GM18507 (cell line): ENCODE results near the gene HEMGN.
A peak's percentile ranks its signal among the peaks of the same experiment; 100 is the strongest.

Experiments
- DNase-seq: peaks from one replicate; pipeline ENCODE4 v3.0.0; 2011; ENCODE audit warnings: low read depth; ENCODE audit not compliant: insufficient read length; ENCODE audit errors: extremely low spot score
- FAIRE-seq: peaks from 2 replicates; lab custom pipeline; 2011; peaks lifted over from hg19 to GRCh38; lab: Jason Lieb, UNC

HEMGN gene

DNA sequence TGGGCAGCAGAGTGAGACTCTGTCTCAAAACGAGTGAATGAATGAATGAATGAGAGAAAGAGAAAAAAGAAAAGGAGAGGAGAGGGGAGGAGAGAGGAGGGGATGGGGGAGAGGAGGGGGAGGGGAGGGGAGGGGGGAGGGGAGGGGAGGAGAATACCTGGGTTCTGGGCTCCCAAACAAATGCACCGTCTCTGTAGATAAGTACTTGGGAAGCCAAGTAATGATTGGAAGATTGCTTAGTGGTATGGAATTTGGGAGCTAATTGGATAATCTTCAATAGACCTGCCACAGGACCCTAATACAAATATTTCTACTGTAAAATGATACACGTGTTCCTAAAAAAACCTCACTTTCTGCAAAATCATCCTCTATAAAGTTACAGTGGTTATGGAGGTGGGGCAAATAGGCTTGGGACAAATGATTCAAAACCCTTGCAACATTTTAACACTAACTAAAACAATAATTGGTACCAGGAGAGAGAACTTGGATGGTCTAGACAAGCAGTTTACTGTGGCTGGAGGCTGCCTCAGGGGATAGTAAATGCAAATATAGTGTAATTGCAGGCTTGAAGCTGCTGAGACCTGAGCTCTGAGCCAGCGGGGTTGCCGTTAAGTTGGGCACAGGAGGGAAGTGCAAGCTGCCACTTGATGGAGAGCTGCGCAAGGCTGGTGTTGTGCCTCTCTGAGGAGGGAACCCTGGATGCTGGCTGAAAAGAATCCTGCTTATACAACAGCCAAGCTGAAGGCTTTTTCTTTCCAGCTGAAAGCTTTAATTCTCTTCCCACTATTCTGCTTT lies 3.5 kb downstream of the HEMGN start:
- FAIRE-seq (no peak), DNase-seq (no peak)

DNA sequence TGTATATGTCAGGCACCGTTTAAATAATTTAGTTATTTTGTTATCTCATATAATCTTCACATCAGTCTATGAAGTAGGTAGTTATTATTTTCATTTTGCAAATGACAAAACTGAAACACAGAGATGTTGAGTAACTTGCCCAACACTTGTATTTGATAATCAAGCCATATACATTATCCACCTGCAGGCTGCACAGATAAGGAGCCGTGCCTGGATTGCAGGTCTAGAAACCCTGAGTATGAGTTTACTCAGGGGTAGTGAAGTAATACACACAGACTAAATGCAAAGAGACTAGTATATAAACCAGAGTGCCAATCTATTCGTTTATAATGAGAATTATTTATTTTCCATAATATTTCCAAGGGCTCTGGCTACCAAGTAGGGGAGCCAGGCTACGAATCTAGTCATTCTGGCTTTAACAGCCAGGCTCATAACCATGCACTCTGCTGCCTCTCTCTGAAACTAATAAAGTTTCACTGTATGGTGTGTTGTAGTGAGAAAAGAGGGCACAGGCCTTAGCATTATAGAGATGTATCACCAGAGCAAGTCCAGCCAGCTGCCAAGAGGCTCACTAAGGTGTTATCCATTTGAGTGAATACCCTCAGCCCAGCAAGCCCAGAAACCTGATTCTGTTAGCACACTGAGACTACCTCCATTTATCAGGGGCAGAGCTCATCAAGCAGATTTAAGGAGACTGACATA lies 4.5 kb downstream of the HEMGN start:
- DNase-seq = no peak
- FAIRE-seq = no peak

GRCh38 chr9:97930972-97931371 lies 7.0 kb downstream of the HEMGN start:
- FAIRE-seq = no peak
- no peak for DNase-seq

DNA sequence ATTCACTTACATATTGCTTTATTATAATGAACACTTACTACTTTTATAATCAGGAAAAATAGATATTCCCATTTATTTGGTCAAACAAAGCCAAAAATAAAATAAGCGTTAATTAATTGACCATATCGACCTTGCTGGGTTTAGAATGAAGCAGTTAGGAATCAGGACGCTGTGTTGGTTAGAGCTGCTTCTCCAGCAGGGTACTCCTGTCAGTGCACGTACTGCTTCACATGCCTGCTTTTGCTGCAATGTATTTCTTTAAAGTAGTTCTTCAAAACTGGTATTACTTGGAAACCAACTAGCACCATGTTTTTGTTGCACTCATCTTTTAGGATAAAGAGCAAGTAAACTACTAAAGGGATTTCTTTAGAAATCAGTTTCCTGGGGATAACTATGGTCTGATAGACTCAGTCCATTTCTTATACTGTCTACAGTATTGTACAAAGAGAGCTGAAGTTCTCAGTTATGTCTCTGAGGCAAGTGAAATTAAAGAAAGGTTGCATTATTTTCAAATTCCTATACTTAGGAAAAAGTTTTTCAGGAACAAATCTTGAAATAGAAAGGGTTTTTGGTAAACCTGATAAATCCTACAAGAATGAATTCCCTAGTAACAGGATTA lies 8.9 kb downstream of the HEMGN start:
- FAIRE-seq (no peak), DNase-seq (no peak)

DNA sequence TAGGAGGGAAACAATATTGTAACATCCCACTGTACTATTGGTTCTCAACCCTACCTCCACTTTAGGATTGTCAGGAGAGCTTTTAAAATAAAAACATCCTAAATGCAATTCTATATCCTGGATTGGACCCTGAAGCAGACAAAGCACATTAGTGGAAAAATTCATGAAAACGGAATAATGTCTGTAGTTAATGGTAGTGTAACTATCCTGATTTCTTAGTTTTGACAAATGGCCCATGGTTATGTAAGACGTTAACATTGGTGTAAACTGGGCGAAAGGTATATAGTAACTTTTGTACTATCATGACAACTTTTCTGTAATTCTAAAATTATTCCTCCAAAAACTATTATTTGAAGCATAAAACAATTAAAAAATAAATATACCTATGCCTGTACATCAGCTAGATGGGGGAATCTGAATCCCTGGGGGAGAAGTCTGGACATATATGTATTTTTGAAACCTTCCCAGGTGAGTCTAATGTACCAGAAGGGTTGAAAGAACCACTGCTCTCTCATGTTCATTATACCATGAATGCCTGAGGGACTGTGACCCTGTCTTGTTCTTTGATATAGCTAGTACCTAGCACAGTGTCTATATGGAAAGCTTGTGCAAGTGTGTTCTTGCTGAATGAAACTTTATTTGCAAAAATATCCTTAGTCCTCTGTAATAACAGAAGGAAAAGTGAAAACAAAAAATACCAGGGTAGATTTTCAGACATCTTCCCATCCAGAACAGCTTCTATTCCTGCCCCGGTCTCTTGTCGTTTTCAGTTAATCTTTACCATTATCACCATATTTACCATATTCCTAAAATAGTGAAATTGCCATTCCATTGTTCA lies 12.3 kb downstream of the HEMGN start:
- no peak for FAIRE-seq
- DNase-seq = no peak

GRCh38 chr9:97924386-97924785 lies 13.6 kb downstream of the HEMGN start:
- no peak for FAIRE-seq
- no peak for DNase-seq

GRCh38 chr9:97923529-97924108 lies 14.4 kb downstream of the HEMGN start:
- FAIRE-seq = peak; percentile 74
- no peak for DNase-seq

DNA sequence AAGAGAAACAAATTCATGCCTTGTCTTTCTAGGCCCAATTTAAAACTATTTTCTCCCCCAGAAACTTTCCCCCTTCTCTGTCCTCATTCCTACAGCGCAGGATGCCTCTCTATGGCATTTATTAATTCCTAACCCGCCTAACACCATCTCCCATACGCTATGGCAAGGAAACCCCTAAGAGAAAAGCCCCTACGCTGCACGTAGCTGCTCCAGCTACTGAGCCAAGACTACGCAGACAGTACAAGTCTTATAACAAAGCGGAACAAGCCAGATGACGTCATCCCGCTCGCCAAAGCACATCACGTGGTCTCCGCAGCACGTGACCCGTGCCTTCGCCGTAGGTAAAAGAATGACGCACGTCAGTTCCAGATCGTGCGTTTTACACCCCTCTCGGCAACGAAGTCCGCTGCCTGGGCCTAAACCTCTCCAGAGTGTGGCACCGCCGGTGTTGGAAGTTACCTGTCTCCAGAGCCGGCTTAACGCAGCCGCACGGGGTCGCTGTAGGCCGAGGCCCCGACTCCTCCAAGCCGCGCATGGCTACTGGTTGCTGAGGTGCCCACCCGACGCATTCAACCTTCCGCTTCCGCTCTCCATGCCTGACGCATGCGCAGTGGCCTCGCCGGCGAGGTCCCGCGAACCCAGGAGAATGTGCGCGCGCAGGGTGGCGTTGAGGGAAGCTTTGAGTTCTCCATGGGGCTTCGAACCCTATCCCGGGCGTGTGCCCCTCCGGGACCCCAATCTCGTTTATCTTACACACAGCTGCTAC lies 15.8 kb downstream of the HEMGN start, which contains the start of gene TRMO:
TSS of gene TRMO (minus strand) at position 542 of the 766 bp plus-strand sequence. CDS start at position 535, 7 bp downstream.
- peak; percentile 96 for FAIRE-seq

GRCh38 chr9:97919217-97919813 lies 18.7 kb downstream of the HEMGN start:
- FAIRE-seq (no peak), DNase-seq (no peak)

More for the DNA sequence above, 15.8 kb downstream of the HEMGN start, which contains the start of gene TRMO:
- peak; percentile 88 for DNase-seq

- FAIRE-seq (no peak), DNase-seq (no peak)
Observed at GRCh38 chr9:97918611-97919010, 19.4 kb downstream of the HEMGN start.

DNA sequence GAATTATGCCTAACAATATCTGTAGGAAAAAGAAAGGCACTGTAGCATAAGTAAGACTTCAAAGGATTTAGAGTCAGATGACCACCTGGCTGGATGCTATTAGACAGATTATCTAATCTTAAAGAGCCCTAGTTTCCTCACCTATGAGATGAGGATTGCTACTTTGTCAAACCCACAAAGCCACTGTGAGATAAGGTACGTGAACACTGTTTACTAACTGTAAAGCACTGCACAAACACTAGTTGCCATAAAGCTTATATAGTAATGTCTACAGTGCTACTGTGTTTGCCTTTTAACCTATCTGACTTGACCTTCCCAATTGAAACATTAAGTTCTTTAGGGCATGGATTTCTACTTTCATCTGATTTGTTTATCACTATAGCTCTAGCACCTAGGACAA lies 26.0 kb downstream of the HEMGN start:
- DNase-seq (no peak), FAIRE-seq (no peak)

DNA sequence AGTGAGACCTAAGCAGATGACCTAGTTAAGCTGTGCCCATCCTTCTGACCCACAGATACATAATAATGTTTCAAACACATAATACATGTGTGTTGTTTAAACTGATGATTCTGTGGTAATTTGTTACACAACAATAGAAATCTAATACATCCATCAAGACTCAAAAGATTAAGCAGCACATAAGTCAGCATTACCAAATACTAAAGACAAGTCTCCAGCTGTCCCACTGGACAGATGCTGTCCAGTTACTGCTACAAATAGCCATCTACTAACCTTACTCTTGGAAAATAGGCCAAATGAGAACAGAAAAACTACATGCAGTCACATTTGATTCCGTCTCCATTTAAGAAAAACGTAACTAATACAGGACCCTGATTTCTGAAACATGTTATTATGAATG lies 26.4 kb downstream of the HEMGN start:
- DNase-seq (no peak), FAIRE-seq (no peak)

GRCh38 chr9:97910357-97910756 lies 27.6 kb downstream of the HEMGN start:
- DNase-seq (no peak), FAIRE-seq (no peak)

GRCh38 chr9:97908705-97909104 lies 29.3 kb downstream of the HEMGN start:
- DNase-seq (no peak), FAIRE-seq (no peak)

- no peak for FAIRE-seq
Observed at GRCh38 chr9:97907632-97908031, 30.3 kb downstream of the HEMGN start.

DNA sequence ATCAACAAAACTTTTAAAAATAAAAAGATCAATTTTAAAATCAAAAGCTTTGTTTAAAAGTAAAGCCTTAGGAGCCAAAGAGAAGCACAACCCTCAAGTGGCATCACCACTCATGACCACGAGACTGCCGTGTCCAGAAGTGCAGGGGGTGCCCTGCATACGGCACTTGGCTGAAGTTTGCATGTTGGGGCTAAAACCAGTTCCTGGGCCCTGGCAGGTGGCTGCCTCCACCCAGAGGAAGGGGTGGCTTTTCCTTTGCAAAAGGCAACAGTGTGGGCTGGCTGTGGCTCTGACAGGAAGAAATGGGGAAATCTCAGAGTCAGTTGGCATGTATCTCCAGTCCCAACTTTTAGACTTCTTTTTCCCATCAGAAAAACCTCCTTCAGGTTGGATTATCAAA lies 30.9 kb downstream of the HEMGN start:
- FAIRE-seq = no peak

More at GRCh38 chr9:97907632-97908031, 30.3 kb downstream of the HEMGN start:
- DNase-seq = no peak

GRCh38 chr9:97906236-97906831 lies 31.6 kb downstream of the HEMGN start:
- DNase-seq = no peak
- no peak for FAIRE-seq

More for the DNA sequence above, 30.9 kb downstream of the HEMGN start:
- DNase-seq = no peak

DNA sequence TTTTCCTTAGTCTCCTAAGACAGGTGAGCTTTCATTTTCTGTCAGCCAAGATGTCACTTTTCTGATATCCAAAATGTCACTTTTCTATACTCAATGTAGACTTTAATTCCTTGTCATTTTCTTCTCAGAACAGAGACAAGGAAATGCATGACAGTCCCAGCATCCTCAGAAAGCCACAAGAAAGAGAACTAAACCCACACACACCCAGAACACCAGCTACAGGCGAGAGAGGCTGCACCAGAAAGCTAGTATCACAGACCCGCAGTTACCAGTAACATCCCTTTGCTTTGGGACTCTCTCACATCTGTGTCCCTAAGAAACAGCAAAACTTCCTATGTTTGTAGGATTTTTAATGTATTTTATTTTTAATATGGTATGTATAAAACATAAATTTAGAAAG lies 32.7 kb downstream of the HEMGN start:
- FAIRE-seq = no peak
- DNase-seq = no peak
